GM18868 (cell line): ENCODE data around the gene FZD8.
A peak's percentile ranks its signal among the peaks of the same experiment; 100 is the strongest.

Experiments used
- ATAC-seq: cut with Tn5 transposase; IDR thresholded peaks from one replicate; pipeline ENCODE4 v1.9.1; 2021; ENCODE audit warnings: mild to moderate bottlenecking, moderate library complexity; ENCODE audit not compliant: unreplicated experiment

The FZD8 gene

DNA sequence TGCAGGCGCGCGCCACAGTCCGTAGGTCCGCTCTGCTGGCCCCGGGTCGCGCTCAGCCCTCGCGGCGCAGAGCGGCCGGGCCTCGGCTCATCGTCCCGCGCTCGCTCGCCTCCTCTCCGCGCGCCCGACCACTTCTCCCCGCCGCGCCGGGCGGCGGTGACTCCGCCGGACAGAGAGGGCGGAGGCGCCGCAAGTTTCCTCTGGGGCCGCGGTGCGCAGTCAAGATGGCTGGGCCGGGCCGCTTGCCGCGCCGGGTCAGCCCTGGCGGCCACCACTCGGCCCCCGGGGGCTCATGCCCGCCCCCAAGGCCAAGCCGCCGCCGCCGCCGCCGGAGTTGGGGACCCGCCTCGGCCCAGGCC lies 441 bp downstream of the FZD8 start:
- ATAC-seq: peak; percentile 9

DNA sequence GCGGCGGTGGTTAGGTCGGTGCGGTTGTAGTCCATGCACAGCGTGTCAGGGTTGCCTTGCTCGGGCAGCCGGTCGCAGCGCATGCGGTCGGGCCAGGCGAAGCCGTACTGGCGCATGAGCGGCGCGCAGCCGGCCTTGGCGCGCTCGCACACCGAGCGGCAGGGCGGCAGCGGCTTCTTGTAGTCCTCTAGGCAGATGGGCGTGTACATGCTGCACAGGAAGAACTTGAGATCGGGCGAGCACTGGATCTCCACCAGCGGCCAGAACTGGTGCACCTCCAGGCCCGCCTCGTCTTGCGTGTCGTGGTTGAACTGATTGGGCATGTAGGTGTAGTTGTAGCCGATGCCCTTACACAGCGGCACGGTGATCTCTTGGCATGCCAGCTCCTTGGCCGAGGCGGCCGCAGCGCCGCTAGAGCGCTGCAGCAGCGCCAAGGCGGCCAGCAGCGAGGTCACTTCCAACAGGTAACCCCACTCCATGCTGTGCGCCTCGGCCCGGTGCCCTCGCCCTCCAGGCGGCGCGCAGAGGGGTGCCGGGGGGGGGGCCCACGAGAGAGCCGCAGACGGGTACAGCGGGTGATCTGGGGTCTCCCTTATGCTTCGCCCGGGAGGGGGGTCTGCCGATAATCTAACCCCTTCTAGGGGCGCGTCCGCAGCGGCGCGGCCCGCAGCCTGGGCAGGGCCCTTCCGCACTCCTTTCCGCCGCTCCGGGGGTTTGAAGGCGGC lies 983 bp downstream of the FZD8 start:
- ATAC-seq: peak; percentile 40

DNA sequence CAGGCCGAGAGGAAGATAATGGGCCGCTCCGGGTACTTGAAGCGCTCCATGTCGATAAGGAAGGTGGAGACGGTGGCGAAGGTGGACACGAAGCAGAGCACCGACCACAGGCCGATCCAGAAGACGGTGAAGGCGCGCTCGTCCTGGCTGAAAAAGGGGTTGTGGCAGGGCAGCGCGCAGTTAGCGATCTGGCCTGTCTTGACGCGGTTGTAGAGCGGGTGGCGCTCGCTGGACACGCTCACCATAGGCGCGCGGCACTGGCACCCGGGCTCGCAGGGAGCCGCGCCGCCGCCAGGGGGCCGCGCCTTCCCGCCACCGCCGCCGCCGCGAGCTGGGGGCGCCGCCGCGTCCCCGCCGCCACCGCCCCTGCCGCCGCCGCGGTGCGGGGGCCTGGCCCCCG lies 1.6 kb downstream of the FZD8 start:
- ATAC-seq: peak; percentile 42

DNA sequence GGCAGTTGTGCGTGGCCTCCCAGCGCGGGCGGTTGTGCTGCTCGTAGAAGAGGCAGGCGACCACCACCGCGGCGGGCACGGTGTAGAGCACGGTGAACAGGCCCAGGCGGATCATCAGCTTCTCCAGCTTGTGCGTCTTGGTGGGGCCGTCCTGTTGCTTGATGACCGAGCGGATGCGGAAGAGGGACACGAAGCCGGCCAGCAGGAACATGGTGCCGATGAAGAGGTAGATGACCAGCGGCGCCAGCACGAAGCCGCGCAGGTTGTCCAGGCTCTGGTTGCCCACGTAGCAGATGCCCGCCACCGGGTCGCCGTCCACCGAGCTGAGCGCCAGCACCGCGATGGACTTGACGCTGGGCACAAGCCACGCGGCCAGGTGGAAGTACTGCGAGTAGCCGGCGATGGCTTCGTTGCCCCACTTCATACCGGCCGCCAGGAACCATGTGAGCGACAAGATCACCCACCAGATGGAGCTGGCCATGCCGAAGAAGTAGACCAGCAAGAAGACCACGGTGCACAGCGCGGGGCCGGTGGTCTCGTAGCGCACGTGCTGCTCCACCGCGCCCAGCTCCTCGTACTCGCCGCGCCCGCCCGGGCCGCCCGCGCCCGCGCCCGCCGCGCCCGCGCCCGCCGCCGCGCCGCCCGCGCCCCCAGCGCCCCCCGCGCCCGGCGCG lies 2.2 kb downstream of the FZD8 start:
- no peak for ATAC-seq

DNA sequence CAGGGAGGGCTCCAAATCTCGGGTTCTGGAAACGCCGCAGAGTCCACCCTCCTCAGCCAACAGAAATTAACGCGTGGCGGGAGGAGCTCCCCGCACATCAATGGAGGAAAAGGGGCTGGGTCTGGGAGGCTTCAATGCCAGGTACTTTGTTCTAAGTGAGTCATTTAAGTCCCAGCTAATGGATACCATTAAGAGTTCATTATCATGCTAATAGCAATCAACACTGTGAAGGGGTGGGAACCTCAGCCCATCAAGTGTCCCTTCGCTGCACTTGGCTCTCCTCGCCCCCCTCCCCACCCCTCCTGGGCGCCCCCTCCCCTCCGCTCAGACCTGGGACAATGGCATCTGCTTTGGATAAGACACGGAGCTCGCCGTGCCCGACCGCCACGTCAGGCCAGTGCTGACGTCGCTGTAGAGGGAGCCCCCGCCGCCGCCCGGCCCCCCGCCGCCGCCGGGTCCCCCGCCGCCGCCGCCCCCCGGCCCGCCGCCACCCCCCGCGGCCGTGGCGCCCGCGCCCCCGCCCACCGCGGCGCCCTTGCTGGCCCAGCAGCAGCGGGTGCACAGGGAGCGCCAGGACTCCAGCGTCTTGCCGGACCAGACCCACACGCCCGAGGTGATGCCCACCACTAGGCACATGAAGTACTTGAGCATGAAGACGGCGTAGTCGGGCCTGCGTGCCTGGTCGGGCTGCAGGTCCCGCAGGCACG lies 2.9 kb downstream of the FZD8 start:
- ATAC-seq: no peak

DNA sequence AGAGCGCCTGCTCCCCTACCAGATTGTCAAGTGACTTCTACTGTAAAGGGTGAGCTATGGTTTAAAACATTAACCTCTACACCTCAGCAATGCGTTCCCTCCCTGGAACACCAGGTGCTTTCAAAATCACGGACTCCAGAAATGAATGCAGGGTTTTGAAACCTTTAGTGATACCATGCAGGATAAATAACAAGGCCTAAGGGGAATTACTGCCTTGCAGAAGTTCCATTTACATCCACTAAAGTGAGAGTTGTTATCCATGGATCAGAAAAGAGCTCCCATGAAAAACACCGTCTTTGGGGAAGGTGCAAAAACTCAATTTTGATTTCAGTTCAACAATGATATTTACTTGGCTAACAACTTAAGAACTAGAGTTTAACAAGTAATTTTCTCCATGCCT lies 4.0 kb downstream of the FZD8 start:
- no peak for ATAC-seq

DNA sequence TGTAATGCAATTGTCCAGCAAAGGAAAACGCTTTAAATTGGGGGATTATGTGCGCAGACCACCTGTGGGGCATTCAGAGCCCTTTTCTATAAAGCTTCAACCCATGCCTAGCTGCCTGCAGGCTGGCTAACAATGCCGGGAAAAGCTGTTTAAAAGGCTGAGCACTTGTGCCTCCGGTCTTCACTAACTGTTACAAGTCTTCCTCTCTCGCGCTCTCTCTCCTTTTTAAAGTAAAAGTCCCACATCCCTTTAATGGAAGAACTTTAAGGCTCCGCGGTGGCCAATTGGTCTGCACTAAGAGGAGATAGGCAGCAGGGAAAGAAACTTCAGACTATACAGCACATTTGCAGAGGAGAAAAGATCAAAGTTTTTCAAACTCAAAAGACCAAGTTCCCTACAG lies 4.6 kb downstream of the FZD8 start:
- ATAC-seq: no peak

DNA sequence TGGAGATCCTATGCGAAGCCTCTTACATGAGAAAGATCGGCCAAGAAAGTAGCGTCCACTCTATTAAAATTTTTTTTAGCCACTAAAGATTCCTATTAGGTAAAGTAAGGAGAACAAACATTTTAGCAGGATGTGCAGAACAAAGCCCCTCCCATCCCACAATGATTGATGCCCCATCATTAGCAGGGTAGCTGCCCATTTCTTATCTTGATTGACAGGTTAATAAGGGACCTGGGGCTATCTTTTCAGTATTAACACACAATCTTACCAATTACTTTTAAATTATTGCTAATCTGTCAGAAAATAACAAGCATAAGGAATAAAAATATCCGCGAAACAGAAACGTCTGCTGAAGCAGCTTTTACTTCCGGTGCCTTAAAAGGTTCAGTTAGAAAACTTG lies 5.1 kb downstream of the FZD8 start:
- ATAC-seq: no peak

DNA sequence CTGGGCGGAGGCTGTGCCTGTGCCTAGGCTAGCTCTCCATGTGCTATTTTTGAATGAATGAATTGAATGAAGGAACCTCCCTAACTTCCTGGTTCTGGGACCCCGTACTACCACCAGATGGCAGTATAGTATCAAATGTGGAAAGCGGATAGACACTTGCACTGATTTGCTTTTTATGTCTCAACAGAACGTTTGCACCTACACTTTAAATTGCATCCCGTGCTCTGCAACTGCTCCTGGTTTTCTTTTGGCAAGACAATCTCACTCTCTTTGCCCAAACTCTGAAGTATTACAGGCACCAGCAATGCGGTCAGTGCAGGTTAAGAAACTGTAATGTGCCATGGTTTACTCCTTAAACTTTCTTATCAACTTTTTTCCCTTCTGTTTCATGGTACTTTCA lies 6.5 kb downstream of the FZD8 start:
- peak; percentile 86 for ATAC-seq

DNA sequence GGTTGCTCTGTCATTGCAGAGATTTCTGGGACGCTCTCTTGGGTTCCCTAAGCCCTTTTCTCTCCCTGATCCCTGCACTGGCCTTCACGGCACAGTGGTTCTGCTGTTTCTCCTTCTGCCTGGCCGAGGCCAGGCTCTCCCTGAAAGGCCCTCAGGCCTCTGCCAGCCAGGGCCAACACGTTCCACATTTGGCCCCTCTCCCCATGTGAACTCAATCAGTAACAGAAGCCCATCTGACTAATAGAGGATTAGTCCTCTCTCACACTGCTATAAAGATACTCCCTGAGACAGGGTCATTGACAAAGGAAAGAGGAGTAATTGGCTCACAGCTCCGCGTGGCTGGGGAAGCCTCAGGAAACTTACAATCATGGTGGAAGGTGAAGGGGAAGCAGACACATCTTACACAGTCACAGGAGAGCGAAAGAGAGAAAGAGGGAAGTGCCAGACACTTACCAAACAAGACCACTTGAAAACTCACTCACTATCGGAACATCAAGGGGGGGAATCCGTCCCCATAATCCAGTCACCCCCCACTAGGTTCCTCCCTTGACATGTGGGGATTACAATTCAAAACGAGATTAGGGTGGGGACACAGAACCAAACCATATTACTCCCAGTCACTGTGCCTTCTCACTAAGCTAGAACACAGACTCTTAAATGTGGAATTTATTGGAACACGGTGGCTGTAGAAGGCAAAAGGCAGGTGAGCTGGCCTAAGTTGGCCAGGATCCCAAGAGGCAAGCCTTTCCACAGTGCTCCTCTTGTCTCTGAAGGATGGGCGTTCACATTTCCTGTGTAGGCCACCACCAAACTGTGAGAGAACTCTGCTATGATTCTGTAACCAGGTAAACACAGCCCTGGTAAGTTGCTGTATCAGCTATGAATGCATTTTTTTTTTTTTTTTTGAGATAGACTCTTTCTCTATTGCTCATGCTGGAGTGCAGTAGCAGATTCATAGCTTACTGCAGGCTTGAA lies 8.8 kb downstream of the FZD8 start:
- no peak for ATAC-seq

DNA sequence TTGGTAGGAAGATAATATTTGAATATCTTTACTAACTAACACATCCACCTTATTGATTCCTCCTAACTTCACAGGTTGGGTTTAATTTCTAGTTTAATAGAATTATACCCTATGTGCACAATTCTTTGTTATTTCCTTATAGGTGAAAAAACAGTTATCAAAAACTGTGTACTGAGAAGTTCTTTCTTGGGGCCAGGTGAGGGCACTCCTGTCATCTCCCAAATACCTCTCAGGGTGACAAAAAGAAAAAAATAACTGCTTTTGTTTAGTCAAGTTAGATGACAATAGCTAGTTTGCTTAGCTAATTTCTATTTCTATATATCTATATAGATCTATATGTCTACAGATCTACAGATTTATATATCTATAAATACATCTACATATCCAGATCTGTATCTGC lies 10.1 kb downstream of the FZD8 start:
- no peak for ATAC-seq

DNA sequence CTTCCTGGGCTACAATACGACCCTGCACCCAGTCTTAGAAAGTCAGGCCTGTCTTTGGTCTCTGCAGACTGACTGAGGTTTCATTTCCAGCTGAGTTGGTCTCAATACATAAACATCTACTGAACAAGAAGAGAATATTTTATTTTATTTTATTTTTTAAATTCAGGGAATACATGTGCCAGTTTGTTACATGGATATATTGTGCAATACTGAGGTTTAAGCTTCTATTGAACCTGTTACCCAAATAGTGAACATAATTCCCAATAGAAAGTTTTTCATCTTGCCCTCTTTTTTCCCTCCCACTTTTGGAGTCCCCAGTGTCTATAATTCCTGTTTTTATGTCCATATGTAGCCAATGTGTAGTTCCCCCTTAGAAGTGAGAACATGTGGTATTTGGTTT lies 10.7 kb downstream of the FZD8 start:
- no peak for ATAC-seq

DNA sequence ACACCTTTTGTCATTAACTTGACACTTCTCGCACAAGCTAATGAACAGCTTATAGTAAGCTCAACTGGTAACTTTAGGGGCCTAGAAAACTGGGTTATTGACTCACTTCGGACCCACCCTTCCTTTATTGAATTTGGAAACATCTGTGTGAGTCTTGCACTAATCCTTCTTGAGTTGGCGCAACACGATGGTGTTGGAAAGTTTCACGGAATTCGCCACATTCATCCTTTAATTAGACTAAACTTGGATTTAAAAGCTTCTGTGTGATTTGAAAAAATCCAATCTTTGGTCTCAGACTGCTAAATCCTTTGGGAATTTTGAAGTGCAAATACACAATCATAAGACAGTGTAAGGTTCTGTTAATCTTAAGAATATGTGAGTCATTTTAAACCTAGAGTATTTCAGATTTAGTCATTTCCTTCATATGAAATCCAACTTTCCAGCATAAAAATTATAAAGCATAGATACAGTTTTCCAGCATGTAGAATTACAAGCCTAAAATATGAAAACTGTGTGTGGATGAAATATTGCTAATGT lies 15.1 kb downstream of the FZD8 start:
- no peak for ATAC-seq

DNA sequence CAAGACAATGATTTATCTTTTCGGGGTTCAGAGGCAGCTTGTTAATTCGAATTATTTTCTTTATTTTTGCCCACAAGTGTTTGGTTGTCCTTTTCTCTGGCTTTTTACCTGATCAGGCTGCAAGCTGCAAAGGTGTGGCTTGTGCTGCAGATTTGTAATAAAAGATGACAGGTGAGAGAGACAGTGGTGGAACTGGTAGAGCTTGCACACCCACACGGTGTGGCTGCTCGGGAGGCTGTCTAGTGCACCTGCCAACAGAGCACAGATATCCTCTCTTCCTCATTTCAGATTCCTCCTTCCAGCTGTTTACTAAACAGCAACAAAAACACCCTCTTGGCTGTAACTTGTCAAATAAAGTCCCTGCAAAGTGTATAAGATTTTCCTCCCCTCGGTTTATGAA lies 27.8 kb downstream of the FZD8 start:
- no peak for ATAC-seq

DNA sequence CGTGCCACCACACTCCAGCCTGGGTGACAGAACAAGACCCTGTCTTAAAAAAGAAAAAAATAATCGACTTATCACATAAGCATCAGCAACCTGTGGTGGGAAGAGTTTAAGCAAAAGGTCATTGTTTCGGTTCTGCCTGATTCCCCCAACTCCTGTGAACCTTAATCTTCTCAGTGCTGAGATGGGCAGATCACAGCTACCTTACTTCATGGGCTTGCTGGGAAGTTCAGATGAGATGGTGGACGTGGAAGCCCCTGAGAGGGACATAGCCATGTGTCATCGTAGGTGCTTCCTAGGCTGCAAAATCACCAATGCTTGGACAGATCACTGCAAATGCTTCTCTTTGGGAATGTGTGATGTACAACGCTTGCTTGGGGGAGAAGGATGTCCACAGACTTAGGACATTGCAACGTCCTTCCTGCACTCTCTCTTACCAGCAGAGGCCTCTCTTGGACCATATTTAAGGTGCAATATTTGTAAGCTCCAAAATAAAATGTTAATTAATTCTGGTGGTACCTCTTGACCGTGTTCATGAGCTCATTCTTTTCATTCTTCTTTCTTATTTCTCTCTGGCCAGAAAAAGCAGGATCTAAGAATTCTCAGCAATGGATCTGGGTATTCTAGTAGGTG lies 28.4 kb downstream of the FZD8 start:
- no peak for ATAC-seq

DNA sequence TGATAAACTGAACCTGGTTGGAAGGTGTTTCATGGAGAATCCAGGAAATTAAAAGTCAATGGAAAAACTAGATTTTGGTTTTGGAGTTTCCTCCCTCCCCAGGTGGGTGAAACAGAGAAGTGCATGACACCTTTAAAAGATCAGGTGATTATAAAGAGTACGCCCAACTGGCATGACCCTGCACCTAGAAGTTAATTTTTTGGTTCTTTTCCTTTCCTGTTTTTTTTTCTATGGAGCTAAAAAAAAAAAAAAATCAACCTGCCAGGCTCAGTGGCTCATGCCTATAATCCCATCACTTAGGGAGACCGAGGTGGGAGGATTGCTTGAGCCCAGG lies 29.0 kb downstream of the FZD8 start:
- ATAC-seq: no peak

DNA sequence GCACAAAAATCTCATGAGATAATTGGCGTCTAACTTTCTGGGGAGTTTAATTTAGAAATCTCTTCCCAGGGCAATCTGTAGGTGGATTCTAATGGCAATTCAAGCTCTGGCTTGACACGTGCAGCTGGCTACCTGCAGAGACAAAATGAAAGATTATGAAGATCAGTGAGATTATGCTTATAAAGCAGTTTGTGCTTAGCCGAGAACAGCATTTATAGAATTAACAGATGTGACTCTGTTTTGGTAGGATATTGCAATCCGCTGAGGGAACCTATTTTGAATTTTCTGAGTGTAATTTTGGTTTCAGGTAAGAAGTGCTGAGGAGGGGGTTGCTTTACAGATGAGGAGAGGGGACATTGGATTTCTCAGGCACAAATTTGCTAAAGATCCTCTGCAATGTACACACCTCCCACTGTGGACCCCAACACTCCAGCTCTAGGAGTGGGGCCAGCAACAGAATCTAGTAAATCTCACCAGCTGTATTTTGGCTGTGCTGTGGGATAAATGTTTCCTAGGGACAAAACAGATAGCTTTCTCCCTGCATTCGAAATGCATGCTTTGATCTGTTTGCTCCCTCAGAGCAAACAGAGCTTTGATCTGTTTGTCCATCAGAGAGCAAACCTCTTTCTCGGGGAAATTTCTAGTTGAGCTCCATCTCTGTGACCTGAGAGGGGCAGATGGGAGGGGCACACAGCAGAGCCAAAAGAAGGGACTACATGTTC lies 29.6 kb downstream of the FZD8 start:
- no peak for ATAC-seq

DNA sequence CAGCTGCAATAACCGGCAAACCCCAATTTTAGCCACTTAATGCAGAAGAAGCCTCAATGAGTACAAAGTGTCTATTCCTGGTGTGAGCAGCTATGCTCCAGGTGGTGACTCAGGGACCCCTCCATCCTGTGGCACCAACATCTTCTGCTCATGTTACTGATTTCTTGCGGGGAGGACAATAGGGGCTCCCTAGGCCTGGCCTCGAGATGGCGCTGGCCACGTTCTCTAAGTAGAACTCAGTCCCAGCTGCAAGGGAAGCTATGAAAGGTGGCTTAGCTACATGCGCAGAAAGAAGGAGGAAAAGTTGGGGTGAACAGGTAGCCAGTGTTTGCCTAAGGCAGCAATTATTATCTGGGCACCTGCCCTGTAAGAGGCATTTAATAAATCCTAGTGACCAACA lies 30.3 kb downstream of the FZD8 start:
- ATAC-seq: no peak

DNA sequence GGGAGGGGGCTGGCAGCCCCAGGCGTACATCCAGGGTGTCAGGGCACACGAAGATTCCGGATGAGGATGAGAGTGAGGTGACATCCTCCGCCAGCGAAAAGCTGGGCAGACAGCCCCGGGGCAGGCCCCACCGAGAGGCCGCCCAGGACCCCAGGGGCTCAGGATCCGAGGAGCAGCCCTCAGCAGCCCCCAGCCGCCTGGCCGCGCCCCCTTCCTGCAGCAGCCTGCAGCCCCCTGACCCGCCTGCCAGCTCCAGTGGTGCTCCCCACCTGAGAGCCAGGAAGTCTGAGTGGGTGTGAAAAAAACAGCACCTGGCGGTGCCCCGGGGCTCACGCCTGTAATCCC lies 33.8 kb downstream of the FZD8 start:
- no peak for ATAC-seq
